Measurements from ENCODE around the gene PLEKHA5.

PLEKHA5 gene

DNA sequence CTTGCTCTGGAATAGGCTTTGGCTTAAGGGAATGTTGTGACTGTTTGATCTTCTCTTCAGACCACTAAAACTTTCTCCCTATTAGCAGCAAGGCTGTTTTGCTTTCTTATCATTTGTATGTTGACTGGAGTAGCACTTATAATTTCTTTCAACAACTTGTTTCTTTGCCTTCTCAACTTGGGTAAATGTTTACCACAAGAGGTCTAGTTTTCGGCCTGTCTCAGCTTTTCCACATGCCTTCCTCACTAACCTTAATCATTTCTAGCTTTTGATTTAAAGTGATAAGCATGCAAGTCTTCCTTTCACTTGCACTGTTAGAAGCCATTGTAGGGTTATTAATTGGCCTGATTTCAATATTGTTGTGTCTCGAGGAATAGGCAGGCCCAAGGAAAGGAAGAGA is 183.1 kb downstream of the PLEKHA5 start:
- H3K4me1 ChIP-seq (ENCODE audit: control insufficient read depth in 1 of 2, insufficient read depth in 1 of 2, low read depth in 1 of 2, low read length in 1 of 2) = no peaks in the 10 kb centered on the region
- H3K27ac ChIP-seq = no peak overlapping the region
- no peaks in the 10 kb centered on the region for H3K27me3 ChIP-seq
- no peaks in the 10 kb centered on the region for H3K9me3 ChIP-seq
- H3K36me3 ChIP-seq = no peaks in the 10 kb centered on the region
- TF ChIP-seq, protein P1, sequence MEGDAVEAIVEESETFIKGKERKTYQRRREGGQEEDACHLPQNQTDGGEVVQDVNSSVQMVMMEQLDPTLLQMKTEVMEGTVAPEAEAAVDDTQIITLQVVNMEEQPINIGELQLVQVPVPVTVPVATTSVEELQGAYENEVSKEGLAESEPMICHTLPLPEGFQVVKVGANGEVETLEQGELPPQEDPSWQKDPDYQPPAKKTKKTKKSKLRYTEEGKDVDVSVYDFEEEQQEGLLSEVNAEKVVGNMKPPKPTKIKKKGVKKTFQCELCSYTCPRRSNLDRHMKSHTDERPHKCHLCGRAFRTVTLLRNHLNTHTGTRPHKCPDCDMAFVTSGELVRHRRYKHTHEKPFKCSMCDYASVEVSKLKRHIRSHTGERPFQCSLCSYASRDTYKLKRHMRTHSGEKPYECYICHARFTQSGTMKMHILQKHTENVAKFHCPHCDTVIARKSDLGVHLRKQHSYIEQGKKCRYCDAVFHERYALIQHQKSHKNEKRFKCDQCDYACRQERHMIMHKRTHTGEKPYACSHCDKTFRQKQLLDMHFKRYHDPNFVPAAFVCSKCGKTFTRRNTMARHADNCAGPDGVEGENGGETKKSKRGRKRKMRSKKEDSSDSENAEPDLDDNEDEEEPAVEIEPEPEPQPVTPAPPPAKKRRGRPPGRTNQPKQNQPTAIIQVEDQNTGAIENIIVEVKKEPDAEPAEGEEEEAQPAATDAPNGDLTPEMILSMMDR (IDR thresholded peaks at IDR 0.05) = no peak
- H3K4me3 ChIP-seq (ENCODE audit: low read depth in 1 of 2, low read length in 1 of 2) = no peak overlapping the region

DNA sequence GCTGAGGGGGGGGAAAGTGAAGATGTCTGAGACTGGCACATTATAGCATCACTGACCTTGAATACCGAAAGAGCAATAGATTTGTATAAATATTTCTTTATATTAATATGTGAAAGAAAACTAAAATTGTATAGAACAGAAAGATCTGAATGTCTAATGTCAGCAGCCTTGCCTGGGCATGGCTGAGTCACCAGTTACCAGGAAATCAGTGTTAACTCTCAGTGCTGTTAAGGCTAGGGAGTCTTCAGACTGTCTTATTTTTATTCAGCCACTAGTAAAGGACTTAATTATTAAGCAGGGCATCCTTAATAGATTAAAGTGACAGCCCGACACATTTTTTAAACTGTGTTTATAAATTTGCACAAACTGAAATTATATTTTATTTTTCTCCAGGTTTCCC is 186.9 kb downstream of the PLEKHA5 start:
- no peak overlapping the region for H3K4me3 ChIP-seq (ENCODE audit: low read depth in 1 of 2, low read length in 1 of 2)
- TF ChIP-seq, protein P1 (IDR thresholded peaks at IDR 0.05) = no peak
- no peak overlapping the region for H3K27ac ChIP-seq
- no peaks in the 10 kb centered on the region for H3K4me1 ChIP-seq (ENCODE audit: control insufficient read depth in 1 of 2, insufficient read depth in 1 of 2, low read depth in 1 of 2, low read length in 1 of 2)
- H3K27me3 ChIP-seq = no peaks in the 10 kb centered on the region
- H3K36me3 ChIP-seq = no peaks in the 10 kb centered on the region
- no peaks in the 10 kb centered on the region for H3K9me3 ChIP-seq

DNA sequence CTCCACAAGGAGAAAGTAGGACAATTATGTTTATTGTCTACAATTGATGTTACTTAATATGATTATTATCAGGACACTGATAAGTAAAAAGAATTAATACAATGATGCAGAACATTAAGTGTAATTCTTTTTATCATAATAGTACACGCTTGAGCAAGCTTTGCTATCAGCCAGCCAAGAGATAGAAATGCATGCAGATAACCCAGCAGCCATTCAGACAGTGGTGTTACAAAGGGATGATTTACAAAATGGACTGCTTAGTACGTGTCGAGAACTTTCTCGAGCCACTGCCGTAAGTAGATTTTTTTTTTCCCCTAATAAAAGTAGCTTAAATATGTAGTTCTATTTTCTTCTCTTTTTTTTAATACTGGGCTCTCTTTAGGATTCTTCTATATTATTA is 192.8 kb downstream of the PLEKHA5 start:
- H3K27ac ChIP-seq = no peak overlapping the region
- H3K36me3 ChIP-seq = no peaks in the 10 kb centered on the region
- no peak overlapping the region for H3K4me3 ChIP-seq (ENCODE audit: low read depth in 1 of 2, low read length in 1 of 2)
- TF ChIP-seq, protein P1 (IDR thresholded peaks at IDR 0.05) = no peak
- no peaks in the 10 kb centered on the region for H3K4me1 ChIP-seq (ENCODE audit: control insufficient read depth in 1 of 2, insufficient read depth in 1 of 2, low read depth in 1 of 2, low read length in 1 of 2)
- H3K27me3 ChIP-seq = no peaks in the 10 kb centered on the region
- no peaks in the 10 kb centered on the region for H3K9me3 ChIP-seq

DNA sequence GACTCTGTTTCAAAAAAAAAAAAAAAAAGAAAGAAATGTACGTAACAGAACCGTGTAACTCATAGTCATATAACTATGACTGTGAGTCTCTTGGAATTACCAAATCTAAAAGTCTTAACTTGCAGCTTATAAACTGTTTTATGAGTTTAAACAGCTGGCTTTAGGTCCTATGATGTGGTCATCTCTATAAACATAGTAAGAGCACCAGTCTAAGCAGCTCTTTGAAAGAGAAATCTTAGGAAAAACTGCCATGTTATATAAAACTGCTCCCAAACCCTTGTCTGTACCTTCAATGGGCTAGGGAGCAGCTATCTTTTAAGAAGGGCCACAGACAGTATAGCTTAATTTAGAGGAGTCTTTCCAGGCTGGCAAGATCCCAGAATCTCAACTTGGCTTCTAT is 194.3 kb downstream of the PLEKHA5 start:
- H3K27me3 ChIP-seq = no peaks in the 10 kb centered on the region
- TF ChIP-seq, protein P1 (IDR thresholded peaks at IDR 0.05) = no peak
- no peaks in the 10 kb centered on the region for H3K9me3 ChIP-seq
- no peak overlapping the region for H3K4me3 ChIP-seq (ENCODE audit: low read depth in 1 of 2, low read length in 1 of 2)
- H3K36me3 ChIP-seq = no peaks in the 10 kb centered on the region
- H3K27ac ChIP-seq = no peak overlapping the region
- H3K4me1 ChIP-seq (ENCODE audit: control insufficient read depth in 1 of 2, insufficient read depth in 1 of 2, low read depth in 1 of 2, low read length in 1 of 2) = no peaks in the 10 kb centered on the region

DNA sequence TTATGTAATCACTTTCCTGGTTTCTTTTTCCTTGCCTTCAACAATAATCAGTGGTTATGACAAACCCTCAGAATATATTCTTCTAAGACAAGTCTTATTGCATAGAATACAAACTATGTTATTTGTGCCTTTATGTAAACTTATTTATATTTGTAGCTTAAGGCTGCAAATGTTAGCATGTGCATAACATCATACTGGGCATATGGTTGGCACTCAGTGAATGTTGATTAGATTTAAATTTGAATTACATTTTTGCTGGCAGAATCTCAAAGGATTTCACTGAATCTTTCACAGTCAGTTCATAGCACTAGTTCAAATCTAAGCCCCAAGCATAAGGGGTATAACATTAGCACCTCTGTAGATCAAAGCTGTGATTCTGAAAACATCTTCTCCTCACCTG is 196.6 kb downstream of the PLEKHA5 start:
- Histone ChIP-seq H3K4me3 (ENCODE audit: low read depth in 1 of 2, low read length in 1 of 2) (no peak overlapping the region), H3K27ac (no peak overlapping the region), H3K27me3 (no peaks in the 10 kb centered on the region), H3K36me3 (no peaks in the 10 kb centered on the region), H3K9me3 (no peaks in the 10 kb centered on the region), H3K4me1 (ENCODE audit: control insufficient read depth in 1 of 2, insufficient read depth in 1 of 2, low read depth in 1 of 2, low read length in 1 of 2) (no peaks in the 10 kb centered on the region)
- TF ChIP-seq, protein P1 (IDR thresholded peaks at IDR 0.05) = no peak

DNA sequence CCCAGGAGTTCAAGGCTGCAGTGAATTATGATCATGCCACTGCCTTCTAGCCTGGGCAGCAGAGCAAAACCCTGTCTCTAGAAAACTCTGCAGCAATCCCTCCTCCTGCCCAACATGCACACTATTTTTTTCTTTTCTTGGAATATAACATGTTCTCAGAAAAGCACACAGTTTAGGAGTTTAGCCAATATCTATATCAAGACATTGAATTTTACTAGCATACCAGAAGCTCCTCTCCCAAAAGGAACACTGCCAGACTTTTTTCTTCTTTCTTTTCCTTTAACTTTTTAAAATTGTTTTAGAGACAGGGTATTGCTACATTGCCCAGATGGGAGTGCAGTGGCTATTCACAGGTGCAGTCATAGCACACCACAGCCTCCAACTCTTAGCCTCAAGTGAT is 202.7 kb downstream of the PLEKHA5 start:
- no peaks in the 10 kb centered on the region for H3K4me1 ChIP-seq (ENCODE audit: control insufficient read depth in 1 of 2, insufficient read depth in 1 of 2, low read depth in 1 of 2, low read length in 1 of 2)
- no peak overlapping the region for H3K27ac ChIP-seq
- H3K36me3 ChIP-seq = no peaks in the 10 kb centered on the region
- no peak overlapping the region for H3K4me3 ChIP-seq (ENCODE audit: low read depth in 1 of 2, low read length in 1 of 2)
- no peaks in the 10 kb centered on the region for H3K9me3 ChIP-seq
- TF ChIP-seq, protein P1 (IDR thresholded peaks at IDR 0.05) = no peak
- no peaks in the 10 kb centered on the region for H3K27me3 ChIP-seq
